Measurements from ENCODE around the gene GIPR.

GIPR gene

GRCh38 chr19:45645068-45645630 is 22.9 kb upstream of the GIPR start:
- no peak for TF ChIP-seq CTCF (IDR thresholded peaks at IDR 0.05)
- peaks cover 35% of the 10 kb centered on the region for H3K27me3 Mint-ChIP-seq (ENCODE audit: low read depth, poor library complexity)
- peaks cover 4% of the 10 kb centered on the region for H3K36me3 Mint-ChIP-seq (ENCODE audit: low read depth)
- peak overlapping the region; percentile 76 for H3K4me3 Mint-ChIP-seq
- no peak overlapping the region for H3K27ac Mint-ChIP-seq
- DNase-seq: no peak
- H3K4me1 Mint-ChIP-seq: peaks cover 30% of the 10 kb centered on the region
- H3K9me3 Mint-ChIP-seq: peaks cover 16% of the 10 kb centered on the region

GRCh38 chr19:45645631-45646344 is 22.2 kb upstream of the GIPR start:
- Mint-ChIP-seq H3K4me3 (peak overlapping the region; percentile 76), H3K9me3 (peaks cover 16% of the 10 kb centered on the region), H3K27ac (no peak overlapping the region), H3K36me3 (ENCODE audit: low read depth) (peaks cover 4% of the 10 kb centered on the region), H3K4me1 (peaks cover 27% of the 10 kb centered on the region), H3K27me3 (ENCODE audit: low read depth, poor library complexity) (peaks cover 35% of the 10 kb centered on the region)
- DNase-seq: peak; percentile 77
- TF ChIP-seq CTCF (IDR thresholded peaks at IDR 0.05): no peak

GRCh38 chr19:45646345-45646698 is 21.7 kb upstream of the GIPR start:
- Mint-ChIP-seq H3K36me3 (ENCODE audit: low read depth) (peaks cover 4% of the 10 kb centered on the region), H3K4me3 (peak overlapping the region; percentile 76), H3K4me1 (peaks cover 22% of the 10 kb centered on the region), H3K27ac (no peak overlapping the region), H3K27me3 (ENCODE audit: low read depth, poor library complexity) (peaks cover 35% of the 10 kb centered on the region), H3K9me3 (peaks cover 16% of the 10 kb centered on the region)
- TF ChIP-seq CTCF (IDR thresholded peaks at IDR 0.05): no peak
- DNase-seq: no peak

- no peak for DNase-seq
- Mint-ChIP-seq H3K4me3 (no peak overlapping the region), H3K36me3 (ENCODE audit: low read depth) (peaks cover 4% of the 10 kb centered on the region), H3K9me3 (peaks cover 16% of the 10 kb centered on the region), H3K27ac (no peak overlapping the region), H3K27me3 (ENCODE audit: low read depth, poor library complexity) (peaks cover 14% of the 10 kb centered on the region), H3K4me1 (peaks cover 13% of the 10 kb centered on the region)
- no peak for TF ChIP-seq CTCF (IDR thresholded peaks at IDR 0.05)
Observed at GRCh38 chr19:45650722-45651121, 17.3 kb upstream of the GIPR start.

- H3K36me3 Mint-ChIP-seq (ENCODE audit: low read depth): no peaks in the 10 kb centered on the region
- no peak for DNase-seq
- H3K9me3 Mint-ChIP-seq: peaks cover 4% of the 10 kb centered on the region
- H3K27ac Mint-ChIP-seq: peak overlapping the region; percentile 72
- no peak overlapping the region for H3K4me3 Mint-ChIP-seq
- TF ChIP-seq CTCF (IDR thresholded peaks at IDR 0.05): no peak
- peaks cover 10% of the 10 kb centered on the region for H3K27me3 Mint-ChIP-seq (ENCODE audit: low read depth, poor library complexity)
- peaks cover 10% of the 10 kb centered on the region for H3K4me1 Mint-ChIP-seq
Observed at GRCh38 chr19:45653634-45654033, 14.4 kb upstream of the GIPR start.

- Mint-ChIP-seq H3K9me3 (no peaks in the 10 kb centered on the region), H3K27ac (no peak overlapping the region), H3K4me1 (peaks cover 20% of the 10 kb centered on the region), H3K27me3 (ENCODE audit: low read depth, poor library complexity) (peaks cover 19% of the 10 kb centered on the region), H3K36me3 (ENCODE audit: low read depth) (no peaks in the 10 kb centered on the region), H3K4me3 (no peak overlapping the region)
- no peak for DNase-seq
- TF ChIP-seq CTCF (IDR thresholded peaks at IDR 0.05): no peak
Observed at GRCh38 chr19:45655073-45655472, 12.9 kb upstream of the GIPR start.
